ENCODE data around the gene OR2A1. TPM values are rescaled to one million over a fixed set of nuclear protein-coding genes. Genes with fewer than 3 reads are reported as not detected.
"Not testable (repeated sequence)": the region's sequence is repeated elsewhere in the genome, so short reads cannot be mapped to it uniquely, and the experiment has no call there.

The OR2A1 gene
- total RNA-seq, 1 donor from 2014 or later, result 0.12 TPM

DNA sequence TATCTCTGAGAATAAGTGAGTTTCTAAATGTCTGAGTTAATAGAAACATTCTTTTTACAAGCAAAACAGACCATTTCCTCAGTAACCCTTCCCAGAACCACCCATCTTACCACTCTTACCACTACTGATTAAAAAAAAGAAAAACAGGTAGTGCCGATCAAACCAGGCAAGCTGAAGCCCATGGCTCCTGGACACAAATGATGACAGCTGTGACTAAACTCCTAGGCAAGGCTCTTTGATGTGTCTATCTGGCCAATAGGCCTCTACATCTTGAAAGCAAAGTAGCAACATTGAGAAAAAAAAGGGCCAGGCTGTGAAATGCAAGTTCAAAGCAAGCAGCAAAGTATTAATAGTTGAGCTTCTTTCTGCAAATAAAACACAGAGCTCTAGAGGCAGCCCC, 36.4 kb downstream of the OR2A1 start:
- H3K4me1 Mint-ChIP-seq (ENCODE audit: low read depth); H3K36me3 Mint-ChIP-seq (ENCODE audit: insufficient read depth); H3K9me3 Mint-ChIP-seq (ENCODE audit: low read depth); DNase-seq (ENCODE audit: low spot score, unreplicated experiment); H3K27ac Mint-ChIP-seq; H3K4me3 Mint-ChIP-seq (ENCODE audit: low read depth); H3K27me3 Mint-ChIP-seq: not testable (repeated sequence)

DNA sequence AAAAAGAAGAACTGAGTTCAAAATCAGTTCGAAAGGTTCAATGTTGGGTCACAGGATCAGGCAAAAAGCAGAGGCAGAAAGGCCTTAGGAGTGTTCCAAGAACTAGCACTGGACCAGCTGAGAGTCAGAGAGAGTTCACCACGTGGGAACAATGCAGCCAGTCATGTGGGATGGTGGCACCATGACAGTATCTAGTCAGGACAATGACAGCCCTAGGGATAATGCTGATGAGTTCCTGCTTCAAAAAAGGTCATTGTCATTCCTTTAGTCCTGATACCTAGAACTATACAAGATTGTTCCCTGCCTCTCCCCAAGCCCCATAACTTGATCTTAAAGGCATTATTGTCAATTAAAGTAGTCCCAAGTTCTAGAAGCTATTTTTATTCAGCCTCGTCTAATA, 39.4 kb downstream of the OR2A1 start:
- not testable (repeated sequence) for H3K9me3 Mint-ChIP-seq (ENCODE audit: low read depth)

DNA sequence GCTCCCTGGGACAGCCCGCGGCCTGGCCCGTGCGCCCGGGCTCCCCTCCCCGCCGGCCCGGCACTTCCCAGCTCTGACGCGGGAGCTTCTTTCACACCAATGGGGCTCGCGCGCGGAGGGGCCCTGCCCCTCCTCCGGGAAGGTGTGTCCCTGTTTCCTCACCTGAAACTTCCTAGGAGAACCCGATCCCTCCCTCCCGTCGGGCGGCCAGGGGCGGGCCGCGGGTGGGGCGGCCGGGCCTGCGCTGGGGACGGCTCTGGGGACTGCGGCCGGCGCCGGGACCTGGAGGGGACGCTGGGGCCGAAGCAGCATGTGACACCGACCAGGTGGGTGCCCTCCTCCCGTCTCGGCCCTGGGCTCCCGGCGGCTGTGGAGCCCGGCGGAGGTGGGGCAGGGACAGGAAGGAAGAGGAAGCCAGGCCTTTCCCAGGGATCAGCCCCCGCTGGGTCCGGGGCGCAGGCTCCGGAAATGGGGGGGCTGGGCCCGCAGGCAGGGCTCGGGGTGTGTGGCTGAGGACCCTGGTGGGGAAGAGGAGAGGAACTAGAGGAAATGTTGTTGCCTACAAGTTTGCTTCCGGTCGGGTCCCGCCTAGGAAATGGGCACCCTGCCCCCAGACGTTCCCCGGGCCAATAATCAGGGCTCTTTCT, 43.1 kb downstream of the OR2A1 start, which contains the start of gene ARHGEF5:
ARHGEF5 (plus strand) TSS at position 227 of the 647 bp plus-strand sequence. CDS start 7,268 bp downstream, outside the sequence.
- H3K9me3 Mint-ChIP-seq (ENCODE audit: low read depth); H3K36me3 Mint-ChIP-seq (ENCODE audit: insufficient read depth); H3K27me3 Mint-ChIP-seq; H3K4me1 Mint-ChIP-seq (ENCODE audit: low read depth); DNase-seq (ENCODE audit: low spot score, unreplicated experiment): not testable (repeated sequence)
- Mint-ChIP-seq H3K27ac (peak within 1 kb of the TSS; percentile 96), H3K4me3 (ENCODE audit: low read depth) (peak within 1 kb of the TSS; percentile 83)

More for the DNA sequence above, 39.4 kb downstream of the OR2A1 start:
- not testable (repeated sequence) for H3K27me3 Mint-ChIP-seq; H3K27ac Mint-ChIP-seq; H3K4me3 Mint-ChIP-seq (ENCODE audit: low read depth); H3K36me3 Mint-ChIP-seq (ENCODE audit: insufficient read depth); DNase-seq (ENCODE audit: low spot score, unreplicated experiment); H3K4me1 Mint-ChIP-seq (ENCODE audit: low read depth)

DNA sequence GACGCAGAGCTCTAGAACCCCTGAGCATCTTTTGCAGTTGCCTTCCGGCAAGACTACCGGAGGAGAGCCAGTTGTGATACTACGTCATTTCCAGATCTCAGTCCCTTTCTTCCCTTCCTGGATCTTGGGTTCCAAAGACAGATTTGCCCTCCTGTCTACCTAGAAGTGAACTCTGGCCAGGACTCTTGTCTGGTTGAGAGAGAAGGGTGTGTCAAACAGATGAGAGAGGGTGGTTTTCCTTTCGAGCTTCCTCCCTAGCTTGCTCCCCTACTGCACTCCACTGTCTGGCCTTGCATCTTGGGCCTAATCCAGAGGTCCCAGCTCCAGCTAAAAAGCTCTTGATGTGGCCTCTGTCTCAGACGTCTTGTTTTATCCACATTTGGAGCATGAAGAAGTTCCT, 44.0 kb downstream of the OR2A1 start:
- H3K36me3 Mint-ChIP-seq (ENCODE audit: insufficient read depth); H3K27me3 Mint-ChIP-seq; H3K4me3 Mint-ChIP-seq (ENCODE audit: low read depth); H3K4me1 Mint-ChIP-seq (ENCODE audit: low read depth); H3K9me3 Mint-ChIP-seq (ENCODE audit: low read depth); H3K27ac Mint-ChIP-seq; DNase-seq (ENCODE audit: low spot score, unreplicated experiment): not testable (repeated sequence)

DNA sequence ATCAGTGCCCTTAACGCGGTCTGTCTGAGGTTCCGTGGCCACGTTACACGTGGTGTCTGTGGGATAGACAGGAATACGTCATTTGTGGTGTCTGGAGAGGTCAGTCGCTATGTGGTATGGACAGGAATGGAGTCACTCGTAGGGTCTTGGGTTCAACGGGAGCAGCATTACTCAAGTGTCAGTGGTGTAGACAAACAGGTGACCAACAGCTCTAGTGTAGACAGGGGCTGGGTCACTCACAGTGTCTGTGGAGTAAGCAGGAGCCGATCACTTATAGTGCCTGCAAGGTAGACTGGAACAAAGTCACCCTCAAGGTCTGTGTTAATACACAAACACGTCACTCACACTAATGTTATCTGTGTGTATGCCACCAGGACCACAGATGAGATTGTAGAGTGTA, 44.6 kb downstream of the OR2A1 start:
- H3K4me3 Mint-ChIP-seq (ENCODE audit: low read depth); H3K9me3 Mint-ChIP-seq (ENCODE audit: low read depth); H3K4me1 Mint-ChIP-seq (ENCODE audit: low read depth); H3K27me3 Mint-ChIP-seq; H3K36me3 Mint-ChIP-seq (ENCODE audit: insufficient read depth); H3K27ac Mint-ChIP-seq; DNase-seq (ENCODE audit: low spot score, unreplicated experiment): not testable (repeated sequence)

DNA sequence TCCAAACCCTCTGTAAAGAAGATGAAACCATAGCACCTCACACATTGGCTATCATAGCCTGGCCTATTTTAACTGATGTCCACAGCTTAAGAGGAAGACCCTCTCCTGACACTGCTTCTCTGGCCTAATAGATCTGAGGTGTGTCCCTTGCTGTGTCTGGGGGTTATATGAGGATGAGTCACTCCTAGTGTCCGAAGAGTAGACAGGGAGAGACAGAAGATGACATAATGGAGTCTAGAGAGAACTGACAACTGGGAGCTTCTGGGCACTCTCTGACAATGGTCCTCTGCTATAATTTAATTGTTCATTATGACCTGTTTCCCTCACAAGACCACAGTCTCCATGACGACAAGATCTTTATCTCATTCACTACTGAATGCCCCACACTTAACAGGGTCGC, 49.8 kb downstream of the OR2A1 start:
- not testable (repeated sequence) for H3K4me3 Mint-ChIP-seq (ENCODE audit: low read depth); H3K27ac Mint-ChIP-seq; H3K4me1 Mint-ChIP-seq (ENCODE audit: low read depth); DNase-seq (ENCODE audit: low spot score, unreplicated experiment); H3K9me3 Mint-ChIP-seq (ENCODE audit: low read depth); H3K27me3 Mint-ChIP-seq; H3K36me3 Mint-ChIP-seq (ENCODE audit: insufficient read depth)

DNA sequence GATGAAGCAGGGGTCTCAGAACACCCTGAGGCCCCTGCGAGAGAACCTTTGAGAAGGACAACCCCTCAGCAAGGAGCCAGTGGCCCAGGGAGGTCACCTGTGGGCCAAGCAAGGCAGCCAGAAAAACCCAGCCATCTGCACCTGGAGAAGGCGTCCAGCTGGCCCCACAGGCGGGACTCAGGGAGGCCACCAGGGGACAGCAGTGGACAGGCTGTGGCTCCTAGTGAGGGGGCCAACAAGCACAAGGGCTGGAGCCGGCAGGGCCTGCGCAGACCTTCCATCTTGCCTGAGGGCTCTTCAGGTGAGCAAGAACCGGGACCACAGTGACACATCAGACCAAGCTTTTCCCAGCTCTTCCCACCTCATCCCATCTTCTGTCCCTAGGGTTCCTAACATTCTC, 53.3 kb downstream of the OR2A1 start:
- DNase-seq (ENCODE audit: low spot score, unreplicated experiment); H3K9me3 Mint-ChIP-seq (ENCODE audit: low read depth); H3K4me3 Mint-ChIP-seq (ENCODE audit: low read depth); H3K36me3 Mint-ChIP-seq (ENCODE audit: insufficient read depth); H3K27ac Mint-ChIP-seq; H3K4me1 Mint-ChIP-seq (ENCODE audit: low read depth); H3K27me3 Mint-ChIP-seq: not testable (repeated sequence)

DNA sequence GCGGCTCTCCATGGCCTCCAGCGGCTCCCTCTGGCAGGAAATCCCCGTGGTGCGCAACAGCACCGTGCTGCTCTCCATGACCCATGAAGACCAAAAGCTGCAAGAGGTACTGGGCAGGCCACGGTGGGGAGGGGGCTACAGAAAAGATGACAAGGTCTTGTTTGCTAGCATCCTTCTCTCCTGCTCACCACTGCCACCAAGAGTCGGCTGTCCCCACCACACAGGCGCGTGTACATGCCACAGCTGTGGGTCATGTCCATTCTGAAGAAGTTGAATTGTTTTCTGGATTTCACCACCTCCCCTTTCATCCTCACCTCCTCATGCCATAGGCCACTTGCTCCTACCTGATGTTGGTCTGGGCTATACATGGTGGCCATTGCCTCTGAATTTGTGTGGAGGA, 55.0 kb downstream of the OR2A1 start:
- H3K36me3 Mint-ChIP-seq (ENCODE audit: insufficient read depth); H3K9me3 Mint-ChIP-seq (ENCODE audit: low read depth); H3K4me3 Mint-ChIP-seq (ENCODE audit: low read depth); H3K27me3 Mint-ChIP-seq; H3K4me1 Mint-ChIP-seq (ENCODE audit: low read depth); DNase-seq (ENCODE audit: low spot score, unreplicated experiment); H3K27ac Mint-ChIP-seq: not testable (repeated sequence)

DNA sequence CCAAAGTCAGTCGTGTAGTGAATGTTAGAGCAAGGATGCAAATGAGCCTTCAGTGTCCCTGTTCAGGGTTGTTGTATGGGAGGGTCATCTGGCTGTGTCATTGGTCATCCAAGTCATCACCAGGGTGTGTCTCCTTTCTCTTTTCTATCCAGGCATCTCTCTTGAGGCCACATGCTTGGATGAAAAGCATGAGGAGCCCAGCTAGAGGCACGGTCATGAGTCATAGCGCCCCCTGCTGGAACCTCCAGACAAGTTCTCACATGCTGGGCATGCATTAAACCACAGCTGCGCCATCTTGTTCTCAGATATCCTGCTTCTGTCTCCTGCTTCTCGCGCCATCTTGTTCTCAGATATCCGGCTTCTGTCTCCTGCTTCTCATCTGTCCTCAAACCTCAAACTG, 57.0 kb downstream of the OR2A1 start:
- not testable (repeated sequence) for H3K27me3 Mint-ChIP-seq; H3K4me3 Mint-ChIP-seq (ENCODE audit: low read depth); H3K4me1 Mint-ChIP-seq (ENCODE audit: low read depth); H3K36me3 Mint-ChIP-seq (ENCODE audit: insufficient read depth); DNase-seq (ENCODE audit: low spot score, unreplicated experiment); H3K9me3 Mint-ChIP-seq (ENCODE audit: low read depth); H3K27ac Mint-ChIP-seq

Other genes starting within 250 kb of the OR2A1 start
- gene OR2A25, start 242.6 kb upstream of the OR2A1 start, total RNA-seq, result not detected in 2 replicates
- not detected in 2 replicates for gene OR2A12, start 226.1 kb upstream of the OR2A1 start, total RNA-seq
- not detected in 2 replicates for gene OR2A2, start 202.8 kb upstream of the OR2A1 start, total RNA-seq
- gene OR2A14, start 189.2 kb upstream of the OR2A1 start, total RNA-seq, result not detected in 2 replicates
- gene CTAGE4, start 129.0 kb upstream of the OR2A1 start, total RNA-seq, result 5.4 and 6.9 TPM in 2 replicates
- gene ARHGEF35, start 116.6 kb upstream of the OR2A1 start, total RNA-seq, result 17.3 and 19.5 TPM in 2 replicates
- gene OR2A42, start 72.8 kb upstream of the OR2A1 start, total RNA-seq, result 0.20 TPM in 1 of 2 replicates, not detected in the other
- gene OR2A7, start 47.6 kb upstream of the OR2A1 start, total RNA-seq, result 8.0 and 9.3 TPM in 2 replicates
- 7.2 and 8.9 TPM in 2 replicates for gene CTAGE8, start 43.1 kb upstream of the OR2A1 start, total RNA-seq
- gene ARHGEF5, start 43.0 kb downstream of the OR2A1 start, total RNA-seq, result 42.9 and 46.6 TPM in 2 replicates
- gene NOBOX, start 91.3 kb downstream of the OR2A1 start, total RNA-seq, result not detected in 2 replicates